ENCODE results near the gene SMAD3.

Gene SMAD3

GRCh38 chr15:67049351-67050044 lies 15.9 kb upstream of the SMAD3 start:
- ChIA-PET CTCF (interaction anchor here (0.6 kb wide), 2 partner anchors 188 to 332 kb away, joined by 3 read pairs; no protein-coding TSS in a partner anchor), POLR2A (ENCODE audit: low non-redundant PET) (no interaction called here)
- H3K27ac ChIP-seq: peak overlapping the region; percentile 92
- DNase-seq (ENCODE audit: low spot score): no peak
- no peak for TF ChIP-seq CTCF (conservative IDR thresholded peaks at IDR 0.05; ENCODE audit: low read depth)

- DNase-seq (ENCODE audit: low spot score): no peak
- CTCF ChIA-PET: interaction anchor here (0.6 kb wide), 1 partner anchor 188 kb away, joined by 3 read pairs; no protein-coding TSS in a partner anchor
- TF ChIP-seq CTCF (conservative IDR thresholded peaks at IDR 0.05; ENCODE audit: low read depth): no peak
- POLR2A ChIA-PET (ENCODE audit: low non-redundant PET): no interaction called here
- H3K27ac ChIP-seq: peak overlapping the region; percentile 92
Measured at GRCh38 chr15:67050062-67050461, 15.3 kb upstream of the SMAD3 start.

- peak overlapping the region; percentile 92 for H3K27ac ChIP-seq
- TF ChIP-seq CTCF (conservative IDR thresholded peaks at IDR 0.05; ENCODE audit: low read depth): no peak
- POLR2A ChIA-PET (ENCODE audit: low non-redundant PET): no interaction called here
- CTCF ChIA-PET: no interaction called here
- DNase-seq (ENCODE audit: low spot score): no peak
Measured at GRCh38 chr15:67050522-67051087, 14.8 kb upstream of the SMAD3 start.

GRCh38 chr15:67051088-67052045 lies 14.0 kb upstream of the SMAD3 start:
- no peak overlapping the region for H3K27ac ChIP-seq
- ChIA-PET CTCF (no interaction called here), POLR2A (ENCODE audit: low non-redundant PET) (no interaction called here)
- DNase-seq (ENCODE audit: low spot score): no peak
- no peak for TF ChIP-seq CTCF (conservative IDR thresholded peaks at IDR 0.05; ENCODE audit: low read depth)

- ChIA-PET CTCF (no interaction called here), POLR2A (ENCODE audit: low non-redundant PET) (no interaction called here)
- no peak for TF ChIP-seq CTCF (conservative IDR thresholded peaks at IDR 0.05; ENCODE audit: low read depth)
- DNase-seq (ENCODE audit: low spot score): no peak
- no peak overlapping the region for H3K27ac ChIP-seq
Measured at GRCh38 chr15:67054676-67055075, 10.7 kb upstream of the SMAD3 start.

- POLR2A ChIA-PET (ENCODE audit: low non-redundant PET): no interaction called here
- CTCF ChIA-PET: no interaction called here
Measured at GRCh38 chr15:67059127-67059553, 6.3 kb upstream of the SMAD3 start.

More at GRCh38 chr15:67059127-67059553, 6.3 kb upstream of the SMAD3 start:
- H3K27ac ChIP-seq: no peak overlapping the region
- no peak for DNase-seq (ENCODE audit: low spot score)
- TF ChIP-seq CTCF (conservative IDR thresholded peaks at IDR 0.05; ENCODE audit: low read depth): no peak
